OCI-LY1 (cell line): Measurements from ENCODE around the gene SLC41A1.

Source experiments
- EZH2 ChIP-seq: fragments of 200-600 bp; sonication (generic), shearing (Covaris generic); IDR thresholded peaks from 2 replicates; pipeline ENCODE4 v1.8.0; 2017; ENCODE audit warnings: borderline replicate concordance, mixed run types, mild to moderate bottlenecking, antibody characterized with exemption, low read length, moderate library complexity, mixed read lengths
- TF ChIP-seq, protein P1 (sequence below): fragments of 200-600 bp; sonication (generic), shearing (Covaris generic); IDR thresholded peaks from 2 replicates; pipeline ENCODE4 v1.5.1; 2017; ENCODE audit warnings: mild to moderate bottlenecking, antibody characterized with exemption, low read length, moderate library complexity, mixed read lengths

- TF ChIP-seq, protein P1, sequence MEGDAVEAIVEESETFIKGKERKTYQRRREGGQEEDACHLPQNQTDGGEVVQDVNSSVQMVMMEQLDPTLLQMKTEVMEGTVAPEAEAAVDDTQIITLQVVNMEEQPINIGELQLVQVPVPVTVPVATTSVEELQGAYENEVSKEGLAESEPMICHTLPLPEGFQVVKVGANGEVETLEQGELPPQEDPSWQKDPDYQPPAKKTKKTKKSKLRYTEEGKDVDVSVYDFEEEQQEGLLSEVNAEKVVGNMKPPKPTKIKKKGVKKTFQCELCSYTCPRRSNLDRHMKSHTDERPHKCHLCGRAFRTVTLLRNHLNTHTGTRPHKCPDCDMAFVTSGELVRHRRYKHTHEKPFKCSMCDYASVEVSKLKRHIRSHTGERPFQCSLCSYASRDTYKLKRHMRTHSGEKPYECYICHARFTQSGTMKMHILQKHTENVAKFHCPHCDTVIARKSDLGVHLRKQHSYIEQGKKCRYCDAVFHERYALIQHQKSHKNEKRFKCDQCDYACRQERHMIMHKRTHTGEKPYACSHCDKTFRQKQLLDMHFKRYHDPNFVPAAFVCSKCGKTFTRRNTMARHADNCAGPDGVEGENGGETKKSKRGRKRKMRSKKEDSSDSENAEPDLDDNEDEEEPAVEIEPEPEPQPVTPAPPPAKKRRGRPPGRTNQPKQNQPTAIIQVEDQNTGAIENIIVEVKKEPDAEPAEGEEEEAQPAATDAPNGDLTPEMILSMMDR, result no peak
- TF ChIP-seq EZH2, result no peak
Observed at GRCh38 chr1:205834751-205835150, 21.8 kb upstream of the SLC41A1 start.
